ENCODE measurements around the gene ARFGEF3.

DNA sequence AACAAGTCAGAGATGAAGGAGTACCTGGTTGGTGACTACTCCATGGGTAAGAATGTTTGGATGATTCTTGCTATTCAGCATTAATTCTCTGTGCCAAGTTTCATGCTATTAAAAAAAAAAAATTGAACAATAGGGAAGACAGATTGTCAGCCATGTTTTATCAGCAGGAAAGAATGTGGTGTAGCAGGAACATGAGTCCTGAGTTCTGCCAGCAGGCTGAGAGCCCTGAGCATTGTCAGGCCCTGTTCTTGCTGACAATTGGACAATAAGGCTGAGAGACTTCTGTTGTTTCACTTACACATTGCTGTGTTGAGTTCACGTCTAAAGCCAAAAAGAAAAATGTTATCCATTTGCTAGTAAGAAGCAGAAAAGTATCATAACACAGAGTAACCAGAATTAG lies 145.6 kb downstream of the ARFGEF3 start:
- TF ChIP-seq BCL11A (tag by site-specific recombination; IDR thresholded peaks at IDR 0.05; ENCODE audit: low read depth): no peak
- TF ChIP-seq, protein P1, sequence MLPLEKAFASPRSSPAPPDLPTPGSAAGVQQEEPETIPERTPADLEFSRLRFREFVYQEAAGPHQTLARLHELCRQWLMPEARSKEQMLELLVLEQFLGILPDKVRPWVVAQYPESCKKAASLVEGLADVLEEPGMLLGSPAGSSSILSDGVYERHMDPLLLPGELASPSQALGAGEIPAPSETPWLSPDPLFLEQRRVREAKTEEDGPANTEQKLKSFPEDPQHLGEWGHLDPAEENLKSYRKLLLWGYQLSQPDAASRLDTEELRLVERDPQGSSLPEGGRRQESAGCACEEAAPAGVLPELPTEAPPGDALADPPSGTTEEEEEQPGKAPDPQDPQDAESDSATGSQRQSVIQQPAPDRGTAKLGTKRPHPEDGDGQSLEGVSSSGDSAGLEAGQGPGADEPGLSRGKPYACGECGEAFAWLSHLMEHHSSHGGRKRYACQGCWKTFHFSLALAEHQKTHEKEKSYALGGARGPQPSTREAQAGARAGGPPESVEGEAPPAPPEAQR (tag by site-specific recombination; IDR thresholded peaks at IDR 0.05): no peak
- TF ChIP-seq, protein P2, sequence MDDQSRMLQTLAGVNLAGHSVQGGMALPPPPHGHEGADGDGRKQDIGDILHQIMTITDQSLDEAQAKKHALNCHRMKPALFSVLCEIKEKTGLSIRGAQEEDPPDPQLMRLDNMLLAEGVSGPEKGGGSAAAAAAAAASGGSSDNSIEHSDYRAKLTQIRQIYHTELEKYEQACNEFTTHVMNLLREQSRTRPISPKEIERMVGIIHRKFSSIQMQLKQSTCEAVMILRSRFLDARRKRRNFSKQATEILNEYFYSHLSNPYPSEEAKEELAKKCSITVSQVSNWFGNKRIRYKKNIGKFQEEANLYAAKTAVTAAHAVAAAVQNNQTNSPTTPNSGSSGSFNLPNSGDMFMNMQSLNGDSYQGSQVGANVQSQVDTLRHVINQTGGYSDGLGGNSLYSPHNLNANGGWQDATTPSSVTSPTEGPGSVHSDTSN (CRISPR knock-in tag; IDR thresholded peaks at IDR 0.05): no peak
- TF ChIP-seq, protein P3, sequence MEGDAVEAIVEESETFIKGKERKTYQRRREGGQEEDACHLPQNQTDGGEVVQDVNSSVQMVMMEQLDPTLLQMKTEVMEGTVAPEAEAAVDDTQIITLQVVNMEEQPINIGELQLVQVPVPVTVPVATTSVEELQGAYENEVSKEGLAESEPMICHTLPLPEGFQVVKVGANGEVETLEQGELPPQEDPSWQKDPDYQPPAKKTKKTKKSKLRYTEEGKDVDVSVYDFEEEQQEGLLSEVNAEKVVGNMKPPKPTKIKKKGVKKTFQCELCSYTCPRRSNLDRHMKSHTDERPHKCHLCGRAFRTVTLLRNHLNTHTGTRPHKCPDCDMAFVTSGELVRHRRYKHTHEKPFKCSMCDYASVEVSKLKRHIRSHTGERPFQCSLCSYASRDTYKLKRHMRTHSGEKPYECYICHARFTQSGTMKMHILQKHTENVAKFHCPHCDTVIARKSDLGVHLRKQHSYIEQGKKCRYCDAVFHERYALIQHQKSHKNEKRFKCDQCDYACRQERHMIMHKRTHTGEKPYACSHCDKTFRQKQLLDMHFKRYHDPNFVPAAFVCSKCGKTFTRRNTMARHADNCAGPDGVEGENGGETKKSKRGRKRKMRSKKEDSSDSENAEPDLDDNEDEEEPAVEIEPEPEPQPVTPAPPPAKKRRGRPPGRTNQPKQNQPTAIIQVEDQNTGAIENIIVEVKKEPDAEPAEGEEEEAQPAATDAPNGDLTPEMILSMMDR (tag by site-specific recombination; IDR thresholded peaks at IDR 0.05): no peak
- TF ChIP-seq ZBTB1 (tag by site-specific recombination; IDR thresholded peaks at IDR 0.05): no peak
